Fibroblast of lung (primary cell): ENCODE data around the gene RGS8. TPM values are rescaled to one million over a fixed set of nuclear protein-coding genes. Genes with fewer than 3 reads are reported as not detected.

Source experiments
- DNase-seq, 2 donors: peaks; one replicate each; pipeline versions ENCODE4 v3.0.0 to v3.0.0-alpha.2; 2010; ENCODE audit warnings: low read depth in 2 of 2
- H2AFZ ChIP-seq: 2 replicates; pipeline ENCODE4 v1.5.1; 2012; ENCODE audit warnings: low read length, control low read depth, inconsistent platforms
- H3K27ac ChIP-seq: 2 replicates; pipeline ENCODE4 v1.5.1; 2011; ENCODE audit warnings: low read length, control low read depth; ENCODE audit not compliant: insufficient read depth
- H3K27me3 ChIP-seq: 2 replicates; pipeline ENCODE4 v1.5.1; 2011; ENCODE audit warnings: mild to moderate bottlenecking, low read length; ENCODE audit not compliant: control insufficient read depth, insufficient read depth
- H3K36me3 ChIP-seq: 2 replicates; pipeline ENCODE4 v1.5.1; 2011; ENCODE audit warnings: low read length; ENCODE audit not compliant: control insufficient read depth, insufficient read depth
- H3K4me1 ChIP-seq: 2 replicates; pipeline ENCODE4 v1.5.1; 2011; ENCODE audit warnings: low read length; ENCODE audit not compliant: control insufficient read depth, insufficient read depth; ENCODE audit errors: extremely low read depth
- H3K4me2 ChIP-seq: 2 replicates; pipeline ENCODE4 v1.5.1; 2011; ENCODE audit warnings: low read length, control low read depth; ENCODE audit not compliant: insufficient read depth; ENCODE audit errors: extremely low read depth
- H3K4me3 ChIP-seq, 4 experiments: fragments of 200-600 bp in 1 of 4; sonication (generic) in 1 of 4; replicated peaks in 1 of 4; 2 replicates each; pipeline ENCODE4 v1.5.1; 2011 to 2016; ENCODE audit warnings: low read length in 4 of 4, low read depth in 3 of 4, mild to moderate bottlenecking in 3 of 4, control low read depth in 2 of 4, inconsistent platforms in 1 of 4, mixed read lengths in 1 of 4; ENCODE audit not compliant: insufficient read depth in 1 of 4; ENCODE audit errors: control extremely low read depth in 1 of 4
- H3K79me2 ChIP-seq: 2 replicates; pipeline ENCODE4 v1.5.1; 2012; ENCODE audit warnings: mild to moderate bottlenecking, low read length, inconsistent platforms; ENCODE audit not compliant: control insufficient read depth, insufficient read depth
- H3K9ac ChIP-seq: 2 replicates; pipeline ENCODE4 v1.5.1; 2011; ENCODE audit warnings: mild to moderate bottlenecking, low read length, control low read depth; ENCODE audit not compliant: insufficient read depth
- H3K9me3 ChIP-seq: 2 replicates; pipeline ENCODE4 v1.5.1; 2012; ENCODE audit warnings: low read depth, low read length; ENCODE audit not compliant: control insufficient read depth, insufficient read depth
- H4K20me1 ChIP-seq: 2 replicates; pipeline ENCODE4 v1.5.1; 2011; ENCODE audit warnings: low read length; ENCODE audit not compliant: control insufficient read depth, insufficient read depth; ENCODE audit errors: extremely low read depth
- EZH2 ChIP-seq: IDR thresholded peaks from 2 replicates; pipeline ENCODE4 v1.5.1; 2012; ENCODE audit warnings: low read length, control low read depth, mild to moderate bottlenecking; ENCODE audit errors: missing control alignments
- polyA plus RNA-seq, 2 donors: library from polyadenylated mRNA; depleted of rRNA in 1 of 2; stranded (reverse) in 1 of 2; unstranded in 1 of 2; fragments of >200 nt; gene quantifications; 2 replicates each; pipeline ENCODE4 v1.2.1, GENCODE V29; 2011 to 2012; ENCODE audit warnings: missing spikeins in 1 of 2
- total RNA-seq: library from RNA; depleted of rRNA; stranded (reverse); fragments of >200 nt; gene quantifications from 2 replicates; pipeline ENCODE4 v1.2.1, GENCODE V29; 2014
- TF ChIP-seq, protein P1 (sequence below), 2 donors: IDR thresholded peaks in 1 of 2; conservative IDR thresholded peaks in 1 of 2; 1 replicate in 1 of 2; 2 replicates in 1 of 2; pipeline ENCODE4 v1.5.1; 2011 to 2012; ENCODE audit warnings: low read length in 2 of 2, control low read depth in 1 of 2, inconsistent platforms in 1 of 2, low read depth in 1 of 2, mild to moderate bottlenecking in 1 of 2

RGS8 gene
- total and polyA plus RNA-seq, 2 donors (not counting 1 experiment from before 2014, with no cell fraction given) = not detected

GRCh38 chr1:182643699-182644098, 40.7 kb downstream of the RGS8 start:
- Histone ChIP-seq H3K9me3 (no peaks in the 10 kb centered on the region), H3K79me2 (no peaks in the 10 kb centered on the region), H3K27me3 (no peaks in the 10 kb centered on the region), H3K4me3 (no peak overlapping the region), H3K36me3 (no peaks in the 10 kb centered on the region), H3K4me1 (no peaks in the 10 kb centered on the region), H4K20me1 (no peaks in the 10 kb centered on the region), H3K27ac (no peak overlapping the region), H3K9ac (no peak overlapping the region), H3K4me2 (no peak overlapping the region), H2AFZ (no peak overlapping the region)
- DNase-seq = no peak
- TF ChIP-seq, protein P1, sequence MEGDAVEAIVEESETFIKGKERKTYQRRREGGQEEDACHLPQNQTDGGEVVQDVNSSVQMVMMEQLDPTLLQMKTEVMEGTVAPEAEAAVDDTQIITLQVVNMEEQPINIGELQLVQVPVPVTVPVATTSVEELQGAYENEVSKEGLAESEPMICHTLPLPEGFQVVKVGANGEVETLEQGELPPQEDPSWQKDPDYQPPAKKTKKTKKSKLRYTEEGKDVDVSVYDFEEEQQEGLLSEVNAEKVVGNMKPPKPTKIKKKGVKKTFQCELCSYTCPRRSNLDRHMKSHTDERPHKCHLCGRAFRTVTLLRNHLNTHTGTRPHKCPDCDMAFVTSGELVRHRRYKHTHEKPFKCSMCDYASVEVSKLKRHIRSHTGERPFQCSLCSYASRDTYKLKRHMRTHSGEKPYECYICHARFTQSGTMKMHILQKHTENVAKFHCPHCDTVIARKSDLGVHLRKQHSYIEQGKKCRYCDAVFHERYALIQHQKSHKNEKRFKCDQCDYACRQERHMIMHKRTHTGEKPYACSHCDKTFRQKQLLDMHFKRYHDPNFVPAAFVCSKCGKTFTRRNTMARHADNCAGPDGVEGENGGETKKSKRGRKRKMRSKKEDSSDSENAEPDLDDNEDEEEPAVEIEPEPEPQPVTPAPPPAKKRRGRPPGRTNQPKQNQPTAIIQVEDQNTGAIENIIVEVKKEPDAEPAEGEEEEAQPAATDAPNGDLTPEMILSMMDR (conservative IDR thresholded peaks at IDR 0.05 in 1 of 2, IDR thresholded peaks at IDR 0.05 in 1 of 2; ENCODE audit: low read depth in 1 of 2, low read length in 2 of 2) = no peak

- Histone ChIP-seq H3K79me2 (no peaks in the 10 kb centered on the region), H3K27me3 (no peaks in the 10 kb centered on the region), H3K9ac (no peak overlapping the region), H3K27ac (no peak overlapping the region), H3K4me2 (no peak overlapping the region), H2AFZ (no peak overlapping the region), H3K4me1 (no peaks in the 10 kb centered on the region), H3K36me3 (no peaks in the 10 kb centered on the region), H3K9me3 (no peaks in the 10 kb centered on the region), H4K20me1 (no peaks in the 10 kb centered on the region), H3K4me3 (no peak overlapping the region)
- no peak for DNase-seq
- TF ChIP-seq EZH2 = no peak
- TF ChIP-seq, protein P1 (conservative IDR thresholded peaks at IDR 0.05 in 1 of 2, IDR thresholded peaks at IDR 0.05 in 1 of 2; ENCODE audit: low read depth in 1 of 2, low read length in 2 of 2) = no peak
These were observed 41.9 kb downstream of the RGS8 start for GRCh38 chr1:182642461-182642860.

DNA sequence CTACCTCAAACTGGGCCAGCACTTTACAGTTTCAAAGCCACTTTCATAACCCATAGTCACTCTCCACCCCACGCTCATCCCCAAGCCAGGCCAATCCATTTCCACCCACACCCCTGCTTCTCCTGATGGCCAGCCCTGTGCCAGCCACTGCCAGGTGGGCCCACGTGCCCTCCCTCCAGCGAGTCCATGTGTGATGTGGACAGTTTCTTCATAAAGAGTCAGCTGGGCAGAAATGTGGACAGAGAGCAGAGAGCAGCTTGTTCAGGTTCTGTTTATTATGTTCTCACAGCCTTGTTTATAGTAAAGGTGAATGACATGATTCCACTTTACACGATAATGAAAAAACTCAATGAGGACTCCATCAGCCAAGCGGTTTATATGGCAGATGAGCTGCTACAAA, 42.8 kb downstream of the RGS8 start:
- no peaks in the 10 kb centered on the region for H3K4me1 ChIP-seq
- H3K9ac ChIP-seq = no peak overlapping the region

More for the DNA sequence above, 42.8 kb downstream of the RGS8 start:
- TF ChIP-seq EZH2 = no peak
- TF ChIP-seq, protein P1 (conservative IDR thresholded peaks at IDR 0.05 in 1 of 2, IDR thresholded peaks at IDR 0.05 in 1 of 2; ENCODE audit: low read depth in 1 of 2, low read length in 2 of 2) = no peak
- DNase-seq = no peak
- Histone ChIP-seq H2AFZ (no peak overlapping the region), H4K20me1 (no peaks in the 10 kb centered on the region), H3K27ac (no peak overlapping the region), H3K4me3 (no peak overlapping the region), H3K9me3 (no peaks in the 10 kb centered on the region), H3K36me3 (no peaks in the 10 kb centered on the region), H3K27me3 (no peaks in the 10 kb centered on the region), H3K79me2 (no peaks in the 10 kb centered on the region), H3K4me2 (no peak overlapping the region)
